Duodenal mucosa (tissue), 2 donors: ENCODE results near the gene ARAF.

Experiments used
- H3K27ac ChIP-seq: one replicate; pipeline ENCODE4 v1.7.0; 2013; ENCODE audit warnings: low read depth, low read length
- H3K27me3 ChIP-seq, 2 donors: one replicate each; pipeline ENCODE4 v1.7.0; 2013; ENCODE audit warnings: low read length in 2 of 2, control low read depth in 1 of 2; ENCODE audit not compliant: insufficient read depth in 2 of 2, control insufficient read depth in 1 of 2
- H3K36me3 ChIP-seq, 2 donors: one replicate each; pipeline ENCODE4 v1.7.0; 2013; ENCODE audit warnings: low read length in 2 of 2, control low read depth in 1 of 2; ENCODE audit not compliant: insufficient read depth in 2 of 2, control insufficient read depth in 1 of 2
- H3K4me1 ChIP-seq, 2 donors: one replicate each; pipeline ENCODE4 v1.7.0; 2013; ENCODE audit warnings: low read length in 2 of 2, control low read depth in 1 of 2; ENCODE audit not compliant: insufficient read depth in 2 of 2, control insufficient read depth in 1 of 2
- H3K4me3 ChIP-seq, 2 donors: one replicate each; pipeline ENCODE4 v1.7.0; 2013; ENCODE audit warnings: low read length in 2 of 2, low read depth in 1 of 2
- H3K9ac ChIP-seq, 2 donors: one replicate each; pipeline ENCODE4 v1.7.0; 2013; ENCODE audit warnings: low read length in 2 of 2, low read depth in 1 of 2
- H3K9me3 ChIP-seq, 2 donors: one replicate each; pipeline ENCODE4 v1.7.0; 2013; ENCODE audit warnings: low read length in 2 of 2, control low read depth in 1 of 2; ENCODE audit not compliant: control insufficient read depth in 1 of 2

ARAF gene

GRCh38 chrX:47530049-47530448 lies 31.0 kb upstream of the ARAF start:
- Histone ChIP-seq H3K36me3 (no peaks in the 10 kb centered on the region), H3K9me3 (no peaks in the 10 kb centered on the region), H3K4me1 (no peaks in the 10 kb centered on the region), H3K4me3 (no peak overlapping the region), H3K27me3 (no peaks in the 10 kb centered on the region), H3K9ac (no peak overlapping the region), H3K27ac (no peak overlapping the region)

DNA sequence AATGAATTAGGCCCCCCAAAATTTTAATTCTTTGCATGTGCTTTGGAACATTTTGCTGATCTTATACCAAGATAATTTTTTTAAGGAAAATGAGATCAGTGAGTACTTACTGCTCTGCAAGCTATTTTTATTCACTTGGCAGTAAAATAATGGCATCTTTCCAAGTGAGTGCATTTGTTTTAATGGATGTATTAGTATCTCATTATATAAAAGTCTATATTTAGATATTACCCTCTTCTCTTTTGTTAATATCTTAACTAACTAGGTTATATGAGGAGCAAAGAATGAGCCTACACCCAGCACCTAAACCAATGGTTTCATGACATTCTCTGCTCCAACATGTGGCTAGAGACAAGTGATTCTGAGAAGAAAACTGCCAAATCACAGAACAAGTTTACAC lies 21.1 kb upstream of the ARAF start:
- H3K27ac ChIP-seq: no peak overlapping the region
- no peaks in the 10 kb centered on the region for H3K4me1 ChIP-seq
- no peaks in the 10 kb centered on the region for H3K9me3 ChIP-seq
- no peaks in the 10 kb centered on the region for H3K27me3 ChIP-seq
- no peak overlapping the region for H3K9ac ChIP-seq
- no peaks in the 10 kb centered on the region for H3K36me3 ChIP-seq
- H3K4me3 ChIP-seq: no peak overlapping the region

DNA sequence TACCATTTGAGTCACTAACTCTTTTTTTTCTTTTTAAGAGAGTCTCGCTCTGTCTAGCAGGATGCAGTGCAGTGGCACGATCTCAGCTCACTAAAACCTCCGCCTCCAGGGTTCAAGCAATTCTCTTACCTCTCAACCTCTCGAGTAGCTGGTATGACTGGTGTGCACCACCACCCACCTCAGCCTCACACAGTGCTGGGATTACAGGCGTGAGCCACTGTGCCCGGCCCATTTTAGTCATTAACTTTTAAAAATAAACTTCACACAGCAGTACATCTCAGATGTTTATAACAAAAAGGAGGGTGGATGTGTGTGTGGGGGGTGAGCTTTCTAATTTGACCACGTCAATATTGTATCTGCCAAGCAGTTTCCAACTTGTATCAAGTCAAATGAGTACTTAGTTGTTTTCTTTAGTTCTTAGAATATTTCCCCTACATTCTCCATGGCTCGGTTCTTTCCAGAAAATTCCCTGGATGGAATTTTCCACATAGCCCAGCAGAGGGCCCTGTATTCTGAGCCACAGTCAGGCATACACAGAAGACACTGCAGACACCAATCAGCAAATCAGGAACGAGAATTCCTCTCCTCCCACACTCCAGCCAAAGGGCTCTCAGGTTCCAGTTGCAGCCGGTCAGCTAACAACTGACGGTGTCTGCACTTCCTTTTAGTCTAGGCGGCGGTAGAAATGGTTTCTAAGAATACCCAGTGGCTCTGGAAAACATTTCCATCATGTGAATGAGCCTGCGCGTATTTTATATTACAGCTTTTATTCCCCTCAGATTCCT lies 20.1 kb upstream of the ARAF start:
- peak overlapping the region in 1 of 2 donors; percentile 18 for H3K9ac ChIP-seq
- H3K4me3 ChIP-seq: no peak overlapping the region
- H3K36me3 ChIP-seq: no peaks in the 10 kb centered on the region
- H3K27me3 ChIP-seq: no peaks in the 10 kb centered on the region
- H3K27ac ChIP-seq: no peak overlapping the region
- no peaks in the 10 kb centered on the region for H3K4me1 ChIP-seq
- no peaks in the 10 kb centered on the region for H3K9me3 ChIP-seq

DNA sequence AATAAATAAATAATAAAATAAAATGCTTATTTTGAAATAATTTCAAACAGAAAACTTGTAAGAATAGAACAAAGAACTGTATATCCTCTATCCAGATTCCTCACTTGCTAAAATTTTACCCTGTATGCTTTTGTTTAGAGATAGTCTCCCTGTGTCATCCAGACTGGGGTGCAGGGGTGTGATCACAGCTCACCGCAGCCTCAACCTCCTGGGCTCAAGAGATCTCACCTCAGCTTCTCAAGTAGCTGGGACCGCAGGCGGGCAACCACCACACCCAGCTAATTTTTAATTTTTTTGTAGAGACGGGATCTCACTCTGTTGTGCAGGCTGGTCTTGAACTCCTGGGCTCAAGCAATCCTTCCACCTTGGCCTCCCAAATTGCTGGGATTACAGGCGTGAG lies 17.5 kb upstream of the ARAF start:
- Histone ChIP-seq H3K4me1 (no peaks in the 10 kb centered on the region), H3K4me3 (no peak overlapping the region), H3K9ac (no peak overlapping the region), H3K27me3 (no peaks in the 10 kb centered on the region), H3K36me3 (no peaks in the 10 kb centered on the region), H3K27ac (no peak overlapping the region), H3K9me3 (no peaks in the 10 kb centered on the region)

- Histone ChIP-seq H3K27ac (peak overlapping the region; percentile 35), H3K4me3 (peak overlapping the region; percentile 67 to 71), H3K9ac (peak overlapping the region; percentile 57 to 74), H3K9me3 (no peaks in the 10 kb centered on the region), H3K27me3 (no peaks in the 10 kb centered on the region), H3K36me3 (no peaks in the 10 kb centered on the region), H3K4me1 (peaks cover 0 to 3% of the 10 kb centered on the region in 2 donors)
Observed at GRCh38 chrX:47556045-47556623, 4.9 kb upstream of the ARAF start.

GRCh38 chrX:47558436-47558835 lies 2.6 kb upstream of the ARAF start:
- no peaks in the 10 kb centered on the region for H3K9me3 ChIP-seq
- peaks cover 6% of the 10 kb centered on the region in 2 donors for H3K36me3 ChIP-seq
- H3K4me3 ChIP-seq: no peak overlapping the region
- no peak overlapping the region for H3K9ac ChIP-seq
- H3K27ac ChIP-seq: no peak overlapping the region
- H3K27me3 ChIP-seq: no peaks in the 10 kb centered on the region
- H3K4me1 ChIP-seq: peaks cover 3 to 15% of the 10 kb centered on the region in 2 donors

GRCh38 chrX:47560179-47560933 lies 649 bp upstream of the ARAF start:
- peaks cover 13 to 23% of the 10 kb centered on the region in 2 donors for H3K36me3 ChIP-seq
- H3K9me3 ChIP-seq: no peaks in the 10 kb centered on the region
- H3K4me1 ChIP-seq: peaks cover 3 to 15% of the 10 kb centered on the region in 2 donors
- H3K27ac ChIP-seq: peak overlapping the region; percentile 73
- H3K27me3 ChIP-seq: no peaks in the 10 kb centered on the region
- H3K4me3 ChIP-seq: peak overlapping the region; percentile 77 to 82
- peak overlapping the region; percentile 76 to 79 for H3K9ac ChIP-seq

DNA sequence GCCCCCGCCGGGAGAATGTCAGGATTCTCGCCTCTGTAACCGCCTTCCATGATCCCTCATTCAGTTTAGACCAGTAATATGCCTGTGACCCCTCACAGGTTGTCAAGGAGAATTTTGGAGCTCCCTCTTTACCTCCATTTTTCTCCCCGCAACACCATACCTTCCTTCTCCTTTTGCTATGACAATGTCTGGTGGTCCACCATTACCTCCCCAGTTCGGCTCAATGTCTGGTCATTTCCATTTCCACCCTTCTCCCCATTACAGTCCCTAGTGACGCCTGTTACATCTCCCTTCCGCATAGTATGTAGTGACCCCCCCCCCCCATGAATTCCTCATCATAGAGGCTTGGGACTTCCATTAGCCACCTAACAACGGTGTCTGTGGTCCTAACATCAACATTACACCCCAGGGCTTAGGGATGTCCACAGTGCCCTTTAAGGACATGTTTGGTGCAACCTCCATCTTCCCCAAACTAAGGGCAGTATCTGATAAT lies 700 bp downstream of the ARAF start:
- H3K27ac ChIP-seq: no peak overlapping the region
- no peaks in the 10 kb centered on the region for H3K27me3 ChIP-seq
- peaks cover 3 to 15% of the 10 kb centered on the region in 2 donors for H3K4me1 ChIP-seq
- peaks cover 13 to 26% of the 10 kb centered on the region in 2 donors for H3K36me3 ChIP-seq
- H3K9me3 ChIP-seq: no peaks in the 10 kb centered on the region
- peak overlapping the region; percentile 79 to 85 for H3K9ac ChIP-seq
- peak overlapping the region; percentile 78 to 82 for H3K4me3 ChIP-seq

DNA sequence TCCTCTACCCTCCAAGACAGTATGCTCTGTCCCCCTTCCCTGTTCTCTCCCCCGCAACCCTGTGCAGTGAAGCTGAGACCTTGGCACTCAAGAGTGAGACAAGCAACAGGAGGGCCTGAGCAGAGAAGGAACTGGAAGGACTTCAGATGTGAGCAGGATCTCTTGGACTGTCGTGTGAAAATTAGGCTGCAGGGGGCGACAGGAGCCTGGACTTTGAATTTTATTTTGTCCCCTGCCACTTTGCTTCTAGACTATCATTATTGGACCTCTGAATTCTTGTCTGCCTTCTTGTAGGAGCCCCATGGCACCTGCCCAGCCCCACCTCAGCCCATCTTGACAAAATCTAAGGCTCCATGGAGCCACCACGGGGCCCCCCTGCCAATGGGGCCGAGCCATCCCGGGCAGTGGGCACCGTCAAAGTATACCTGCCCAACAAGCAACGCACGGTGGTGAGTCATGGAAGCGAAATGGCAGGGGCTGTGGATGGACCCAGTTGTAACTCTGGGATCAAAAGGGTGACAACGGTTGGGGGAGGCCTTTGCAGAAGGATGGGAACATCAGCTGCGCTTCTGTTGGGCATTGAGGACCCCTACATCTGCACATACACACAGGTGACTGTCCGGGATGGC lies 1.7 kb downstream of the ARAF start:
- Histone ChIP-seq H3K36me3 (peaks cover 21 to 36% of the 10 kb centered on the region in 2 donors), H3K4me3 (no peak overlapping the region), H3K27ac (no peak overlapping the region), H3K27me3 (no peaks in the 10 kb centered on the region), H3K9me3 (no peaks in the 10 kb centered on the region), H3K9ac (no peak overlapping the region), H3K4me1 (peaks cover 3 to 15% of the 10 kb centered on the region in 2 donors)
